SK-N-SH treated with all-trans-retinoic acid at 6 μM for 48 hours (cell line): Measurements from ENCODE around the gene GAPDHS.

Experiments
- ATAC-seq: fragments of 200-7000 bp; cut with Tn5 transposase; 3 replicates; pipeline ENCODE4 v1.9.1; 2020; ENCODE audit warnings: mild to moderate bottlenecking, moderate library complexity
- BACH2 ChIP-seq: fragments of 250-450 bp; sonication (Bioruptor Pico); IDR thresholded peaks from 2 replicates; pipeline ENCODE4 v1.9.0; 2021; ENCODE audit warnings: mild to moderate bottlenecking, borderline replicate concordance
- CSDC2 ChIP-seq: fragments of 250-450 bp; sonication (Bioruptor Pico); IDR thresholded peaks from 2 replicates; pipeline ENCODE4 v1.5.0; 2020; ENCODE audit warnings: mild to moderate bottlenecking, moderate library complexity
- ESRRG ChIP-seq: fragments of 250-450 bp; sonication (Bioruptor Pico); IDR thresholded peaks from 2 replicates; pipeline ENCODE4 v1.6.1; 2021; ENCODE audit warnings: mild to moderate bottlenecking
- GLIS3 ChIP-seq: fragments of 250-450 bp; sonication (Bioruptor Pico); IDR thresholded peaks from 2 replicates; pipeline ENCODE4 v1.5.0; 2020; ENCODE audit warnings: mild to moderate bottlenecking, moderate library complexity
- ISL1 ChIP-seq: fragments of 250-450 bp; sonication (Bioruptor Pico); IDR thresholded peaks from 2 replicates; pipeline ENCODE4 v2.1.2; 2022; ENCODE audit warnings: mild to moderate bottlenecking, moderate library complexity
- OSR1 ChIP-seq: fragments of 250-450 bp; sonication (Bioruptor Pico); IDR thresholded peaks from 2 replicates; pipeline ENCODE4 v1.8.0; 2022; ENCODE audit warnings: moderate library complexity, mild to moderate bottlenecking, inconsistent platforms
- PATZ1 ChIP-seq: fragments of 250-450 bp; sonication (Bioruptor Pico); IDR thresholded peaks from 2 replicates; pipeline ENCODE4 v1.8.0; 2020; ENCODE audit warnings: mild to moderate bottlenecking, moderate library complexity, borderline replicate concordance
- PPARA ChIP-seq: fragments of 250-450 bp; sonication (Bioruptor Pico); IDR thresholded peaks from 2 replicates; pipeline ENCODE4 v1.5.0; 2020; ENCODE audit warnings: mild to moderate bottlenecking, borderline replicate concordance
- SNAI2 ChIP-seq: fragments of 250-450 bp; sonication (Bioruptor Pico); IDR thresholded peaks from 2 replicates; pipeline ENCODE4 v1.5.0; 2020; ENCODE audit warnings: mild to moderate bottlenecking, moderate library complexity
- TCF4 ChIP-seq: fragments of 250-450 bp; sonication (Bioruptor Pico); IDR thresholded peaks from 2 replicates; pipeline ENCODE4 v1.8.0; 2021; ENCODE audit warnings: mild to moderate bottlenecking, moderate library complexity, borderline replicate concordance
- TOX ChIP-seq: fragments of 250-450 bp; sonication (Bioruptor Pico); IDR thresholded peaks from 2 replicates; pipeline ENCODE4 v1.8.0; 2021; ENCODE audit warnings: mild to moderate bottlenecking, moderate library complexity, borderline replicate concordance
- ZFP3 ChIP-seq: fragments of 250-450 bp; sonication (Bioruptor Pico); IDR thresholded peaks from 2 replicates; pipeline ENCODE4 v1.5.0; 2020; ENCODE audit warnings: mild to moderate bottlenecking, moderate library complexity
- ZFP30 ChIP-seq: fragments of 450-650 bp; formaldehyde crosslinking; IDR thresholded peaks from 2 replicates; pipeline ENCODE4 v1.5.0; 2022; ENCODE audit warnings: mild to moderate bottlenecking, moderate library complexity
- ZNF565 ChIP-seq: fragments of 450-650 bp; formaldehyde crosslinking; conservative IDR thresholded peaks from 2 replicates; pipeline ENCODE4 v1.5.0; 2020; ENCODE audit warnings: low read depth, mild to moderate bottlenecking, moderate library complexity
- ZNF70 ChIP-seq: fragments of 450-650 bp; formaldehyde crosslinking; IDR thresholded peaks from 2 replicates; pipeline ENCODE4 v1.5.0; 2020; ENCODE audit warnings: mild to moderate bottlenecking, moderate library complexity
- ZNF8 ChIP-seq: fragments of 450-650 bp; formaldehyde crosslinking; IDR thresholded peaks from 2 replicates; pipeline ENCODE4 v1.5.0; 2020; ENCODE audit warnings: mild to moderate bottlenecking, moderate library complexity
- TF ChIP-seq, protein P1 (sequence below): fragments of 250-450 bp; sonication (Bioruptor Pico); IDR thresholded peaks from 2 replicates; pipeline ENCODE4 v1.8.0; 2021; ENCODE audit warnings: low read depth, mild to moderate bottlenecking, moderate library complexity, borderline replicate concordance
- TF ChIP-seq, protein P2 (sequence below): fragments of 250-450 bp; sonication (Bioruptor Pico); IDR thresholded peaks from 2 replicates; pipeline ENCODE4 v1.5.0; 2020; ENCODE audit warnings: mild to moderate bottlenecking, moderate library complexity
- TF ChIP-seq, protein P3 (sequence below): fragments of 250-450 bp; sonication (Bioruptor Pico); IDR thresholded peaks from 2 replicates; pipeline ENCODE4 v1.5.1; 2021; ENCODE audit warnings: mild to moderate bottlenecking, moderate library complexity

Gene GAPDHS

DNA sequence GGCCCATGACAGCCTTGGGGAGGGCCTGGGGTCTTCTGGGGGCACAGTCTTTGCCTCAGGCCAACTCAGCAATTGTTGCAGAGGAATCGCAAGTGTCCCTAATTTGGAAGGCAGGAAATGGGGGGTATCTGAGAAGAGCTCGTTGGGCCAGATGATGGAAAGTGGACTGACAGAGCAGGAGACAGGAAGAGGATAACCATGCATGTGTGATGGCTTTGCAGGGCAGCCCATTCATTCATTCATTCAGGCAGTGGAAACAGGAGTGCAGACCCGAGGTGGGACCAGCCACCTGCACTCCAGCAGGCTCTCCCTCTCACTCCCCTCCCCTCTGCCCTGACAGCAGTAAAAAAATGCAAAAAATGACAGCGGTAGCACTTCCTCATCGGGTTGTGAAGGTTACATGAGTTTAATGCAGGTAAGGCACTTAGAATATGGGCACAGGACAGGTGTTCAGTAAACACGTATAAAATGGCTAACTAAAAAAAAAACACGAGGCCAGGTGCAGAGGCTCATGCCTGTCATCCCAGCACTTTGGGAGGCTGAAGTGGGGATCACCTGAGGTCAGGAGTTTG, 7.2 kb downstream of the GAPDHS start:
- TF ChIP-seq TOX (CRISPR knock-in tag) = no peak
- TF ChIP-seq ZNF70 = no peak
- no peak for TF ChIP-seq SNAI2 (CRISPR knock-in tag)
- TF ChIP-seq GLIS3 (CRISPR knock-in tag) = no peak
- TF ChIP-seq, protein P1, sequence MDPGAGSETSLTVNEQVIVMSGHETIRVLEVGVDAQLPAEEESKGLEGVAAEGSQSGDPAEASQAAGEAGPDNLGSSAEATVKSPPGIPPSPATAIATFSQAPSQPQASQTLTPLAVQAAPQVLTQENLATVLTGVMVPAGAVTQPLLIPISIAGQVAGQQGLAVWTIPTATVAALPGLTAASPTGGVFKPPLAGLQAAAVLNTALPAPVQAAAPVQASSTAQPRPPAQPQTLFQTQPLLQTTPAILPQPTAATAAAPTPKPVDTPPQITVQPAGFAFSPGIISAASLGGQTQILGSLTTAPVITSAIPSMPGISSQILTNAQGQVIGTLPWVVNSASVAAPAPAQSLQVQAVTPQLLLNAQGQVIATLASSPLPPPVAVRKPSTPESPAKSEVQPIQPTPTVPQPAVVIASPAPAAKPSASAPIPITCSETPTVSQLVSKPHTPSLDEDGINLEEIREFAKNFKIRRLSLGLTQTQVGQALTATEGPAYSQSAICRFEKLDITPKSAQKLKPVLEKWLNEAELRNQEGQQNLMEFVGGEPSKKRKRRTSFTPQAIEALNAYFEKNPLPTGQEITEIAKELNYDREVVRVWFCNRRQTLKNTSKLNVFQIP = no peak
- no peak for TF ChIP-seq ISL1 (CRISPR knock-in tag)
- no peak for TF ChIP-seq ZNF8 (CRISPR knock-in tag)
- TF ChIP-seq PPARA (CRISPR knock-in tag) = no peak
- TF ChIP-seq OSR1 (CRISPR knock-in tag) = no peak
- no peak for TF ChIP-seq ZNF565
- TF ChIP-seq ZFP30 (CRISPR knock-in tag) = no peak
- TF ChIP-seq, protein P2, sequence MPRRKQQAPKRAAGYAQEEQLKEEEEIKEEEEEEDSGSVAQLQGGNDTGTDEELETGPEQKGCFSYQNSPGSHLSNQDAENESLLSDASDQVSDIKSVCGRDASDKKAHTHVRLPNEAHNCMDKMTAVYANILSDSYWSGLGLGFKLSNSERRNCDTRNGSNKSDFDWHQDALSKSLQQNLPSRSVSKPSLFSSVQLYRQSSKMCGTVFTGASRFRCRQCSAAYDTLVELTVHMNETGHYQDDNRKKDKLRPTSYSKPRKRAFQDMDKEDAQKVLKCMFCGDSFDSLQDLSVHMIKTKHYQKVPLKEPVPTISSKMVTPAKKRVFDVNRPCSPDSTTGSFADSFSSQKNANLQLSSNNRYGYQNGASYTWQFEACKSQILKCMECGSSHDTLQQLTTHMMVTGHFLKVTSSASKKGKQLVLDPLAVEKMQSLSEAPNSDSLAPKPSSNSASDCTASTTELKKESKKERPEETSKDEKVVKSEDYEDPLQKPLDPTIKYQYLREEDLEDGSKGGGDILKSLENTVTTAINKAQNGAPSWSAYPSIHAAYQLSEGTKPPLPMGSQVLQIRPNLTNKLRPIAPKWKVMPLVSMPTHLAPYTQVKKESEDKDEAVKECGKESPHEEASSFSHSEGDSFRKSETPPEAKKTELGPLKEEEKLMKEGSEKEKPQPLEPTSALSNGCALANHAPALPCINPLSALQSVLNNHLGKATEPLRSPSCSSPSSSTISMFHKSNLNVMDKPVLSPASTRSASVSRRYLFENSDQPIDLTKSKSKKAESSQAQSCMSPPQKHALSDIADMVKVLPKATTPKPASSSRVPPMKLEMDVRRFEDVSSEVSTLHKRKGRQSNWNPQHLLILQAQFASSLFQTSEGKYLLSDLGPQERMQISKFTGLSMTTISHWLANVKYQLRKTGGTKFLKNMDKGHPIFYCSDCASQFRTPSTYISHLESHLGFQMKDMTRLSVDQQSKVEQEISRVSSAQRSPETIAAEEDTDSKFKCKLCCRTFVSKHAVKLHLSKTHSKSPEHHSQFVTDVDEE (CRISPR knock-in tag) = no peak
- no peak for TF ChIP-seq TCF4
- TF ChIP-seq PATZ1 (CRISPR knock-in tag) = no peak
- TF ChIP-seq, protein P3, sequence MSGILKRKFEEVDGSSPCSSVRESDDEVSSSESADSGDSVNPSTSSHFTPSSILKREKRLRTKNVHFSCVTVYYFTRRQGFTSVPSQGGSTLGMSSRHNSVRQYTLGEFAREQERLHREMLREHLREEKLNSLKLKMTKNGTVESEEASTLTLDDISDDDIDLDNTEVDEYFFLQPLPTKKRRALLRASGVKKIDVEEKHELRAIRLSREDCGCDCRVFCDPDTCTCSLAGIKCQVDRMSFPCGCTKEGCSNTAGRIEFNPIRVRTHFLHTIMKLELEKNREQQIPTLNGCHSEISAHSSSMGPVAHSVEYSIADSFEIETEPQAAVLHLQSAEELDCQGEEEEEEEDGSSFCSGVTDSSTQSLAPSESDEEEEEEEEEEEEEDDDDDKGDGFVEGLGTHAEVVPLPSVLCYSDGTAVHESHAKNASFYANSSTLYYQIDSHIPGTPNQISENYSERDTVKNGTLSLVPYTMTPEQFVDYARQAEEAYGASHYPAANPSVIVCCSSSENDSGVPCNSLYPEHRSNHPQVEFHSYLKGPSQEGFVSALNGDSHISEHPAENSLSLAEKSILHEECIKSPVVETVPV (CRISPR knock-in tag) = no peak
- no peak for TF ChIP-seq ZFP3
- no peak for TF ChIP-seq BACH2 (CRISPR knock-in tag)
- no peak for TF ChIP-seq CSDC2 (CRISPR knock-in tag)
- ATAC-seq = no peak

DNA sequence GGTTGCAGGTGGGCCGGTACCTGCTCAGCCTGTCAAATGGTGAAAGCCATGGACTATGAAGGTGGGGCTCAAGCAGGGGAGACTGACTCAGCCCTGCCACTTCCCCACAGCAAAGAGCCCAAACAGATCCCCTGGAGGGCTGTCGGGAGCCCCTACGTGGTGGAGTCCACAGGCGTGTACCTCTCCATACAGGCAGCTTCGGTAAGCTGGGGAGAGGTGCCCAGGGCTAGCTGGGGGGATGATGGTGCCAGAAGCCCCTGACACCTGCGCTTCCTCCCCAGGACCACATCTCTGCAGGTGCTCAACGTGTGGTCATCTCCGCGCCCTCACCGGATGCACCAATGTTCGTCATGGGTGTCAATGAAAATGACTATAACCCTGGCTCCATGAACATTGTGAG, 9.0 kb downstream of the GAPDHS start:
- TF ChIP-seq PATZ1 (CRISPR knock-in tag) (no peak), ZNF565 (no peak), ISL1 (CRISPR knock-in tag) (no peak), ESRRG (no peak), SNAI2 (CRISPR knock-in tag) (no peak)
- ATAC-seq = no peak

- no peak for ATAC-seq
- TF ChIP-seq, protein P3 (CRISPR knock-in tag) = no peak
- TF ChIP-seq PATZ1 (CRISPR knock-in tag) = no peak
- no peak for TF ChIP-seq CSDC2 (CRISPR knock-in tag)
- TF ChIP-seq ZNF8 (CRISPR knock-in tag) = no peak
- TF ChIP-seq, protein P2 (CRISPR knock-in tag) = no peak
- TF ChIP-seq GLIS3 (CRISPR knock-in tag) = no peak
- TF ChIP-seq ZFP30 (CRISPR knock-in tag) = no peak
Observed at GRCh38 chr19:35543280-35544109, 10.2 kb downstream of the GAPDHS start.
